Skeletal muscle tissue (tissue), 4 donors: ENCODE data around the gene TRIM36. TPM values are rescaled to one million over a fixed set of nuclear protein-coding genes. Genes with fewer than 3 reads are reported as not detected.

Source experiments
- H3K27ac ChIP-seq: one replicate; pipeline ENCODE4 v1.7.0; 2013; ENCODE audit warnings: mild to moderate bottlenecking, low read depth, low read length, inconsistent platforms
- H3K27me3 ChIP-seq, 3 donors: one replicate each; pipeline ENCODE4 v1.7.0; 2013; ENCODE audit warnings: low read length in 3 of 3; ENCODE audit not compliant: control insufficient read depth in 3 of 3, insufficient read depth in 3 of 3
- H3K36me3 ChIP-seq, 3 donors: one replicate each; pipeline ENCODE4 v1.7.0; 2013; ENCODE audit warnings: low read length in 3 of 3; ENCODE audit not compliant: control insufficient read depth in 3 of 3, insufficient read depth in 3 of 3
- H3K4me1 ChIP-seq, 3 donors: one replicate each; pipeline ENCODE4 v1.7.0; 2013; ENCODE audit warnings: low read length in 3 of 3, mild to moderate bottlenecking in 3 of 3; ENCODE audit not compliant: control insufficient read depth in 3 of 3, insufficient read depth in 3 of 3
- H3K4me3 ChIP-seq, 3 donors: one replicate each; pipeline ENCODE4 v1.7.0; 2013; ENCODE audit warnings: low read length in 3 of 3
- H3K9ac ChIP-seq, 3 donors: one replicate each; pipeline ENCODE4 v1.7.0; 2013; ENCODE audit warnings: low read length in 3 of 3, mild to moderate bottlenecking in 3 of 3, moderate library complexity in 2 of 3, low read depth in 1 of 3
- H3K9me3 ChIP-seq, 3 donors: one replicate each; pipeline ENCODE4 v1.7.0; 2013; ENCODE audit warnings: low read length in 3 of 3; ENCODE audit not compliant: control insufficient read depth in 3 of 3
- total RNA-seq: library from RNA; depleted of rRNA; stranded (reverse); fragments of >200 nt; gene quantifications from one replicate; pipeline ENCODE4 v1.2.3, GENCODE V29; 2014
- donor health status: Osteomylitis.

TRIM36 gene
- total RNA-seq, 1 donor from 2014 or later, result 2.6 TPM

- Histone ChIP-seq H3K4me3 (no peak overlapping the region), H3K9me3 (no peaks in the 10 kb centered on the region), H3K27me3 (no peaks in the 10 kb centered on the region), H3K9ac (no peak overlapping the region), H3K4me1 (no peaks in the 10 kb centered on the region), H3K27ac (no peak overlapping the region), H3K36me3 (no peaks in the 10 kb centered on the region)
Observed at GRCh38 chr5:115132465-115132864, 37.2 kb downstream of the TRIM36 start.

GRCh38 chr5:115126303-115126702 lies 43.4 kb downstream of the TRIM36 start:
- Histone ChIP-seq H3K4me1 (no peaks in the 10 kb centered on the region), H3K27ac (no peak overlapping the region), H3K27me3 (no peaks in the 10 kb centered on the region), H3K4me3 (no peak overlapping the region), H3K36me3 (no peaks in the 10 kb centered on the region), H3K9me3 (no peaks in the 10 kb centered on the region), H3K9ac (no peak overlapping the region)

- no peaks in the 10 kb centered on the region for H3K4me1 ChIP-seq
- H3K36me3 ChIP-seq, result no peaks in the 10 kb centered on the region
- H3K9ac ChIP-seq, result no peak overlapping the region
- no peak overlapping the region for H3K4me3 ChIP-seq
- H3K9me3 ChIP-seq, result no peaks in the 10 kb centered on the region
- H3K27me3 ChIP-seq, result no peaks in the 10 kb centered on the region
- no peak overlapping the region for H3K27ac ChIP-seq
Observed at GRCh38 chr5:115124741-115125140, 45.0 kb downstream of the TRIM36 start.

- H3K27me3 ChIP-seq, result no peaks in the 10 kb centered on the region
- H3K4me3 ChIP-seq, result no peak overlapping the region
- H3K4me1 ChIP-seq, result no peaks in the 10 kb centered on the region
Observed at GRCh38 chr5:115116001-115116400, 53.7 kb downstream of the TRIM36 start.

GRCh38 chr5:115109840-115110239 lies 59.9 kb downstream of the TRIM36 start:
- Histone ChIP-seq H3K27ac (no peak overlapping the region), H3K4me1 (no peaks in the 10 kb centered on the region), H3K36me3 (no peaks in the 10 kb centered on the region), H3K4me3 (no peak overlapping the region), H3K27me3 (peaks cover 0 to 3% (median 3%) of the 10 kb centered on the region in 3 donors), H3K9me3 (no peaks in the 10 kb centered on the region), H3K9ac (no peak overlapping the region)

More at GRCh38 chr5:115116001-115116400, 53.7 kb downstream of the TRIM36 start:
- H3K36me3 ChIP-seq, result no peaks in the 10 kb centered on the region
- no peaks in the 10 kb centered on the region for H3K9me3 ChIP-seq
- no peak overlapping the region for H3K9ac ChIP-seq
- no peak overlapping the region for H3K27ac ChIP-seq

GRCh38 chr5:115109356-115109755 lies 60.4 kb downstream of the TRIM36 start:
- Histone ChIP-seq H3K27ac (no peak overlapping the region), H3K4me3 (no peak overlapping the region), H3K4me1 (no peaks in the 10 kb centered on the region), H3K9ac (no peak overlapping the region), H3K27me3 (peaks cover 0 to 3% (median 3%) of the 10 kb centered on the region in 3 donors), H3K9me3 (no peaks in the 10 kb centered on the region), H3K36me3 (no peaks in the 10 kb centered on the region)

- Histone ChIP-seq H3K9ac (no peak overlapping the region), H3K27me3 (peaks cover 0 to 3% (median 3%) of the 10 kb centered on the region in 3 donors), H3K4me3 (no peak overlapping the region), H3K27ac (no peak overlapping the region), H3K9me3 (no peaks in the 10 kb centered on the region), H3K4me1 (no peaks in the 10 kb centered on the region), H3K36me3 (no peaks in the 10 kb centered on the region)
Observed at GRCh38 chr5:115100319-115100955, 69.3 kb downstream of the TRIM36 start.

GRCh38 chr5:115098041-115098702 lies 71.5 kb downstream of the TRIM36 start:
- Histone ChIP-seq H3K4me3 (no peak overlapping the region), H3K27ac (no peak overlapping the region), H3K36me3 (no peaks in the 10 kb centered on the region), H3K9ac (no peak overlapping the region), H3K9me3 (no peaks in the 10 kb centered on the region), H3K4me1 (no peaks in the 10 kb centered on the region), H3K27me3 (no peaks in the 10 kb centered on the region)

GRCh38 chr5:115097236-115097635 lies 72.5 kb downstream of the TRIM36 start:
- no peak overlapping the region for H3K4me3 ChIP-seq
- no peaks in the 10 kb centered on the region for H3K4me1 ChIP-seq
- H3K36me3 ChIP-seq, result no peaks in the 10 kb centered on the region
- no peak overlapping the region for H3K9ac ChIP-seq
- H3K27me3 ChIP-seq, result no peaks in the 10 kb centered on the region
- H3K27ac ChIP-seq, result no peak overlapping the region
- H3K9me3 ChIP-seq, result no peaks in the 10 kb centered on the region

GRCh38 chr5:115096034-115096769 lies 73.5 kb downstream of the TRIM36 start:
- no peak overlapping the region for H3K4me3 ChIP-seq
- H3K36me3 ChIP-seq, result no peaks in the 10 kb centered on the region
- H3K9me3 ChIP-seq, result no peaks in the 10 kb centered on the region
- H3K27me3 ChIP-seq, result no peaks in the 10 kb centered on the region
- no peaks in the 10 kb centered on the region for H3K4me1 ChIP-seq
- H3K9ac ChIP-seq, result no peak overlapping the region
- no peak overlapping the region for H3K27ac ChIP-seq
